Measurements from ENCODE around the gene CLIP1. TPM values are rescaled to one million over a fixed set of nuclear protein-coding genes. Genes with fewer than 3 reads are reported as not detected.

CLIP1 gene
- polyA plus RNA-seq, 3 donors: 6.7 to 50.9 (median 12.9) TPM

DNA sequence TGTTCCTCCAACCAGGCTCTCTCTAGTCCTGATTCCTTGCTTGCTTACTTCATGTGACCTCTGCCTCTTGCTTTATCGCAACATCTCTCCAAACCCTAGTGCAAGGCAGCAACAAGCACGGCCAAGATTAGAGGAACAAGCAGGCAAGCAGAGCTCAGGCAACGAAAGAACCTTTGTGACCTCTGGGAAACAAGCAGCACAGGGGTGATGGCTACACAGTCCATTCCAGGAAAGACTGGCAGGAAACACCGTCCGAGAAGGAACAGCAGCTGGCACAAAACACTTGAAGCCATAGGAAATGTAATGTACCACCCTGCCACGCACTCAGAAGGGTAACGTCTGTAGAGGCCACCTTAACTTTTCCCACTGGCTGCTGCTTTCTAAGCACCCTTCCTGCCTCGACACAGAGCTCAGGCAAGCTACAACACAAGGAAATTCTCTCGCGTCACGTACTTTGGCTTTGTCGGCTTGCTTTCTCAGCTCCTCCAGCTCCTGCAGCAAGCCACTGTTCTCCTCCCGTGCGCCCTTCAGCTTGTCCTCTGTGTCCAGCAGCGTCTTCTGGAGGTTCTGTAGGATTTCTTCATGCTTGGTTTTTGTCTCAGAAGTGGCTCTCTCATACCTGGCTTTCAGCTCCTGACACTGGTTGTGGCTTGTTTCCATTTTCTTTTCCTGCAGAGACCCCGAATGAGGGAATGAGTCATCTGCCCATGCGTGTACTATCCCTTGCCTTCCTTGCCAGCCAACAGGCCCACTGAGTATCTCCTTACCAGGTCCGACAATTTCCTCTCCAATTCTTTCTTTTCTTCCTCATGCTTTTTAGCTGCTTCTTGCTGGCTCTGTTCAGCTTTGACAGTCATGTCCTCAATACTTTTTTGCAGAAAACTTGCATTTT, 94.7 kb downstream of the CLIP1 start:
- H3K4me2 ChIP-seq (replicated peaks; ENCODE audit: extremely low read depth, low read length, poor library complexity, severe bottlenecking): no peak overlapping the region
- H3K4me1 Mint-ChIP-seq: no peaks in the 10 kb centered on the region

DNA sequence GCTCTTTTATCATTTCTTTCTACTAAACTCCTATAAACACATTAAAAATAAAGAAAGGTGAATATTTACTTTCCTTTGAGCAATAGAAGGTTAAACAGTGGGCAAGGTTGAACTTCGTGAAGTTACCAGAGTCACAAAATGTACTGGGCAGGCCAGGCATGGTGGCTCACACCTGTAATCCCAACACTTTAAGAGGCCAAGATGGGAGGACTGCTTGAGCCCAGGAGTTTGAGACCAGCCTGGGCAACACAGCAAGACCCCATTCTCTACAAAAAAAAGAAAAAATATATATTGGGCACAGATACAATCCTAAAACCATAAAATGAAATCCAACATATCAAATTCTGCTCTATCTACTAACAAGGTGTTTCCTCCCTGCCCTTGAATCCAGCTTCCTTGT, 95.5 kb downstream of the CLIP1 start:
- Histone ChIP-seq H3K27ac (ENCODE audit: low read depth in 1 of 2, low read length in 2 of 2) (no peak overlapping the region), H3K4me2 (replicated peaks; ENCODE audit: extremely low read depth, low read length, poor library complexity, severe bottlenecking) (no peak overlapping the region), H3K9ac (ENCODE audit: insufficient read depth, low read length, poor library complexity, severe bottlenecking) (no peak overlapping the region), H3K9me3 (replicated peaks in 1 of 2; ENCODE audit: control insufficient read depth in 1 of 2, insufficient read depth in 1 of 2, low read length in 2 of 2) (no peaks in the 10 kb centered on the region), H3K79me2 (ENCODE audit: insufficient read depth, low read length) (no peaks in the 10 kb centered on the region), H3K4me3 (replicated peaks in 1 of 3; ENCODE audit: low read depth in 2 of 3, low read length in 3 of 3) (no peak overlapping the region), H2AFZ (ENCODE audit: insufficient read depth, low read depth, low read length, poor library complexity, severe bottlenecking) (no peak overlapping the region), H3K36me3 (replicated peaks in 1 of 2; ENCODE audit: control insufficient read depth in 1 of 2, insufficient read depth in 2 of 2, low read length in 2 of 2) (peaks cover 68 to 95% of the 10 kb centered on the region in 2 donors), H3K27me3 (ENCODE audit: control insufficient read depth in 2 of 2, insufficient read depth in 2 of 2, low read length in 2 of 2) (no peaks in the 10 kb centered on the region), H4K20me1 (ENCODE audit: insufficient read depth, low read length) (peaks cover 3% of the 10 kb centered on the region), H3K4me1 (ENCODE audit: control insufficient read depth in 1 of 2, insufficient read depth in 2 of 2, low read length in 2 of 2) (no peaks in the 10 kb centered on the region)
- peak overlapping the region in 1 of 7 donors; percentile 43 for H3K27ac Mint-ChIP-seq
- DNase-seq: no peak
- no peak overlapping the region for H3K4me3 Mint-ChIP-seq
- intact Hi-C loops (cut with micrococcal nuclease): no loop called here
- H3K4me1 Mint-ChIP-seq: no peaks in the 10 kb centered on the region
- peaks cover 62 to 87% of the 10 kb centered on the region in 2 donors for H3K36me3 Mint-ChIP-seq
- TF ChIP-seq, protein P1, sequence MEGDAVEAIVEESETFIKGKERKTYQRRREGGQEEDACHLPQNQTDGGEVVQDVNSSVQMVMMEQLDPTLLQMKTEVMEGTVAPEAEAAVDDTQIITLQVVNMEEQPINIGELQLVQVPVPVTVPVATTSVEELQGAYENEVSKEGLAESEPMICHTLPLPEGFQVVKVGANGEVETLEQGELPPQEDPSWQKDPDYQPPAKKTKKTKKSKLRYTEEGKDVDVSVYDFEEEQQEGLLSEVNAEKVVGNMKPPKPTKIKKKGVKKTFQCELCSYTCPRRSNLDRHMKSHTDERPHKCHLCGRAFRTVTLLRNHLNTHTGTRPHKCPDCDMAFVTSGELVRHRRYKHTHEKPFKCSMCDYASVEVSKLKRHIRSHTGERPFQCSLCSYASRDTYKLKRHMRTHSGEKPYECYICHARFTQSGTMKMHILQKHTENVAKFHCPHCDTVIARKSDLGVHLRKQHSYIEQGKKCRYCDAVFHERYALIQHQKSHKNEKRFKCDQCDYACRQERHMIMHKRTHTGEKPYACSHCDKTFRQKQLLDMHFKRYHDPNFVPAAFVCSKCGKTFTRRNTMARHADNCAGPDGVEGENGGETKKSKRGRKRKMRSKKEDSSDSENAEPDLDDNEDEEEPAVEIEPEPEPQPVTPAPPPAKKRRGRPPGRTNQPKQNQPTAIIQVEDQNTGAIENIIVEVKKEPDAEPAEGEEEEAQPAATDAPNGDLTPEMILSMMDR (IDR thresholded peaks at IDR 0.05): no peak
- no CpG with 5 or more reads among the region's 1 CpG for WGBS (ENCODE audit: insufficient coverage)
- peaks cover 0 to 3% (median 0%) of the 10 kb centered on the region in 3 donors for H3K27me3 Mint-ChIP-seq (ENCODE audit: low read depth in 3 of 3)
- no peaks in the 10 kb centered on the region for H3K9me3 Mint-ChIP-seq

More for the DNA sequence above, 94.7 kb downstream of the CLIP1 start:
- TF ChIP-seq, protein P1 (IDR thresholded peaks at IDR 0.05): no peak
- H3K36me3 ChIP-seq (replicated peaks in 1 of 2; ENCODE audit: control insufficient read depth in 1 of 2, insufficient read depth in 2 of 2, low read length in 2 of 2): peaks cover 67 to 93% of the 10 kb centered on the region in 2 donors
- no peak overlapping the region for H2AFZ ChIP-seq (ENCODE audit: insufficient read depth, low read depth, low read length, poor library complexity, severe bottlenecking)
- 77% methylated on average over 18 of the region's 18 CpGs for WGBS (ENCODE audit: insufficient coverage)
- Mint-ChIP-seq H3K9me3 (no peaks in the 10 kb centered on the region), H3K4me3 (no peak overlapping the region), H3K36me3 (peaks cover 58 to 85% of the 10 kb centered on the region in 2 donors), H3K27me3 (ENCODE audit: low read depth in 3 of 3) (peaks cover 0 to 1% (median 0%) of the 10 kb centered on the region in 3 donors), H3K27ac (peak overlapping the region in 2 of 7 donors; percentile 39 to 43)
- H3K4me1 ChIP-seq (ENCODE audit: control insufficient read depth in 1 of 2, insufficient read depth in 2 of 2, low read length in 2 of 2): no peaks in the 10 kb centered on the region
- H3K27ac ChIP-seq (ENCODE audit: low read depth in 1 of 2, low read length in 2 of 2): no peak overlapping the region
- no peak for DNase-seq
- peaks cover 3% of the 10 kb centered on the region for H4K20me1 ChIP-seq (ENCODE audit: insufficient read depth, low read length)
- intact Hi-C loops (cut with micrococcal nuclease): no loop called here
- H3K4me3 ChIP-seq (replicated peaks in 1 of 3; ENCODE audit: low read depth in 2 of 3, low read length in 3 of 3): no peak overlapping the region
- no peaks in the 10 kb centered on the region for H3K27me3 ChIP-seq (ENCODE audit: control insufficient read depth in 2 of 2, insufficient read depth in 2 of 2, low read length in 2 of 2)
- H3K79me2 ChIP-seq (ENCODE audit: insufficient read depth, low read length): no peaks in the 10 kb centered on the region
- H3K9me3 ChIP-seq (replicated peaks in 1 of 2; ENCODE audit: control insufficient read depth in 1 of 2, insufficient read depth in 1 of 2, low read length in 2 of 2): no peaks in the 10 kb centered on the region
- H3K9ac ChIP-seq (ENCODE audit: insufficient read depth, low read length, poor library complexity, severe bottlenecking): no peak overlapping the region
